BLaER1 treated with 17β-estradiol and CSF1 and Interleukin-3, amounts not matched to agents 10 nM and 100 nM (cell line): ENCODE data around the gene CDK9.

Experiments
- H3K27ac ChIP-seq, 11 experiments: shearing (Covaris generic); formaldehyde crosslinking; 2 replicates each; pipeline ENCODE4 v1.8.1; 2022
- H3K27me3 ChIP-seq, 11 experiments: shearing (Covaris generic); formaldehyde crosslinking; 2 replicates each; pipeline ENCODE4 v1.8.1; 2022
- H3K36me3 ChIP-seq, 11 experiments: shearing (Covaris generic); formaldehyde crosslinking; 2 replicates each; pipeline ENCODE4 v1.8.1; 2022
- H3K4me1 ChIP-seq, 10 experiments: shearing (Covaris generic); formaldehyde crosslinking; 2 replicates each; pipeline ENCODE4 v1.8.1; 2022
- H3K4me2 ChIP-seq, 11 experiments: shearing (Covaris generic); formaldehyde crosslinking; 2 replicates each; pipeline ENCODE4 v1.8.1; 2022
- H3K4me3 ChIP-seq, 10 experiments: shearing (Covaris generic); formaldehyde crosslinking; 2 replicates each; pipeline ENCODE4 v1.8.1; 2022
- H3K9ac ChIP-seq, 11 experiments: shearing (Covaris generic); formaldehyde crosslinking; 2 replicates each; pipeline ENCODE4 v1.8.1; 2022
- H3K9me3 ChIP-seq, 11 experiments: shearing (Covaris generic); formaldehyde crosslinking; replicated peaks in 1 of 11; 2 replicates each; pipeline ENCODE4 v1.8.1; 2022
- H4K20me1 ChIP-seq, 11 experiments: shearing (Covaris generic); formaldehyde crosslinking; 2 replicates each; pipeline ENCODE4 v1.8.1; 2022
- Cebpa-rat ChIP-seq, 11 experiments: shearing (Covaris generic); IDR thresholded peaks; 2 replicates each; pipeline ENCODE4 v1.8.1; 2022

Gene CDK9

GRCh38 chr9:127789179-127789578 lies 3.3 kb downstream of the CDK9 start:
- Histone ChIP-seq H3K4me2 (peak overlapping the region; percentile 92 to 100 (median 95); a peak in 21 of 22 replicates), H4K20me1 (peaks cover 50 to 83% (median 81%) of the 10 kb centered on the region in 11 experiments), H3K9me3 (no peaks in the 10 kb centered on the region), H3K9ac (peak overlapping the region; percentile 24 to 98 (median 95); a peak in 15 of 22 replicates), H3K4me1 (peaks cover 70 to 81% (median 79%) of the 10 kb centered on the region in 10 experiments), H3K36me3 (peaks cover 67 to 77% (median 74%) of the 10 kb centered on the region in 11 experiments), H3K4me3 (peak overlapping the region in 6 of 10 experiments; percentile 6 to 98 (median 95); a peak in 7 of 20 replicates), H3K27me3 (no peaks in the 10 kb centered on the region), H3K27ac (peak overlapping the region in 4 of 11 experiments; percentile 57 to 96 (median 92); a peak in 3 of 22 replicates)
- TF ChIP-seq Cebpa-rat (IDR thresholded peaks at IDR 0.05) = no peak

- no peak for TF ChIP-seq Cebpa-rat (IDR thresholded peaks at IDR 0.05)
- H3K4me3 ChIP-seq = peak overlapping the region in 1 of 10 experiments; percentile 7; a peak in 1 of 20 replicates
- H3K4me1 ChIP-seq = peaks cover 74 to 85% (median 83%) of the 10 kb centered on the region in 10 experiments
- H3K9me3 ChIP-seq = no peaks in the 10 kb centered on the region
- H4K20me1 ChIP-seq = peaks cover 50 to 93% (median 82%) of the 10 kb centered on the region in 11 experiments
- peak overlapping the region; percentile 28 to 100 (median 95) for H3K4me2 ChIP-seq
- peak overlapping the region in 5 of 11 experiments; percentile 2 to 90 (median 37); a peak in 9 of 22 replicates for H3K27ac ChIP-seq
- peak overlapping the region in 10 of 11 experiments; percentile 24 to 98 (median 92); a peak in 18 of 22 replicates for H3K9ac ChIP-seq
- H3K27me3 ChIP-seq = no peaks in the 10 kb centered on the region
- peaks cover 67 to 82% (median 75%) of the 10 kb centered on the region in 11 experiments for H3K36me3 ChIP-seq
Measured at GRCh38 chr9:127790094-127790855, 4.4 kb downstream of the CDK9 start.

- H3K4me3 ChIP-seq = no peak overlapping the region
Measured at GRCh38 chr9:127791085-127791484, 5.3 kb downstream of the CDK9 start.

GRCh38 chr9:127792417-127793031 lies 6.7 kb downstream of the CDK9 start:
- H4K20me1 ChIP-seq = peaks cover 34 to 99% (median 70%) of the 10 kb centered on the region in 11 experiments

More at GRCh38 chr9:127791085-127791484, 5.3 kb downstream of the CDK9 start:
- Histone ChIP-seq H3K36me3 (peaks cover 67 to 82% (median 75%) of the 10 kb centered on the region in 11 experiments), H3K27me3 (no peaks in the 10 kb centered on the region), H3K9me3 (no peaks in the 10 kb centered on the region), H3K27ac (peak overlapping the region in 3 of 11 experiments; percentile 23 to 90 (median 37); a peak in 3 of 22 replicates), H3K9ac (peak overlapping the region in 3 of 11 experiments; percentile 29 to 98 (median 95); a peak in 1 of 22 replicates), H4K20me1 (peaks cover 48 to 99% (median 81%) of the 10 kb centered on the region in 11 experiments), H3K4me2 (peak overlapping the region in 10 of 11 experiments; percentile 1 to 100 (median 96); a peak in 16 of 22 replicates), H3K4me1 (peaks cover 82 to 93% (median 91%) of the 10 kb centered on the region in 10 experiments)
- no peak for TF ChIP-seq Cebpa-rat (IDR thresholded peaks at IDR 0.05)

GRCh38 chr9:127793093-127793708 lies 7.4 kb downstream of the CDK9 start:
- H3K27ac ChIP-seq = peak overlapping the region in 8 of 11 experiments; percentile 46 to 90 (median 82); a peak in 16 of 22 replicates
- H3K36me3 ChIP-seq = peaks cover 53 to 67% (median 59%) of the 10 kb centered on the region in 11 experiments
- H3K4me1 ChIP-seq = peaks cover 89 to 100% (median 100%) of the 10 kb centered on the region in 10 experiments
- peaks cover 27 to 93% (median 63%) of the 10 kb centered on the region in 11 experiments for H4K20me1 ChIP-seq
- H3K4me2 ChIP-seq = peak overlapping the region; percentile 16 to 100 (median 96); a peak in 20 of 22 replicates
- peaks cover 0 to 7% (median 0%) of the 10 kb centered on the region in 11 experiments; a peak in 1 of 22 replicates for H3K27me3 ChIP-seq
- H3K9ac ChIP-seq = peak overlapping the region; percentile 10 to 77 (median 45); a peak in 16 of 22 replicates
- no peaks in the 10 kb centered on the region for H3K9me3 ChIP-seq
- no peak for TF ChIP-seq Cebpa-rat (IDR thresholded peaks at IDR 0.05)
- no peak overlapping the region for H3K4me3 ChIP-seq

More at GRCh38 chr9:127792417-127793031, 6.7 kb downstream of the CDK9 start:
- Histone ChIP-seq H3K36me3 (peaks cover 59 to 74% (median 66%) of the 10 kb centered on the region in 11 experiments), H3K9me3 (no peaks in the 10 kb centered on the region), H3K27ac (peak overlapping the region in 8 of 11 experiments; percentile 46 to 90 (median 82); a peak in 15 of 22 replicates), H3K9ac (peak overlapping the region in 7 of 11 experiments; percentile 10 to 77 (median 45); a peak in 9 of 22 replicates), H3K4me2 (peak overlapping the region; percentile 16 to 100 (median 96); a peak in 19 of 22 replicates), H3K4me3 (no peak overlapping the region), H3K4me1 (peaks cover 91 to 100% (median 100%) of the 10 kb centered on the region in 10 experiments), H3K27me3 (peaks cover 0 to 4% (median 0%) of the 10 kb centered on the region in 11 experiments; a peak in 1 of 22 replicates)
- no peak for TF ChIP-seq Cebpa-rat (IDR thresholded peaks at IDR 0.05)

DNA sequence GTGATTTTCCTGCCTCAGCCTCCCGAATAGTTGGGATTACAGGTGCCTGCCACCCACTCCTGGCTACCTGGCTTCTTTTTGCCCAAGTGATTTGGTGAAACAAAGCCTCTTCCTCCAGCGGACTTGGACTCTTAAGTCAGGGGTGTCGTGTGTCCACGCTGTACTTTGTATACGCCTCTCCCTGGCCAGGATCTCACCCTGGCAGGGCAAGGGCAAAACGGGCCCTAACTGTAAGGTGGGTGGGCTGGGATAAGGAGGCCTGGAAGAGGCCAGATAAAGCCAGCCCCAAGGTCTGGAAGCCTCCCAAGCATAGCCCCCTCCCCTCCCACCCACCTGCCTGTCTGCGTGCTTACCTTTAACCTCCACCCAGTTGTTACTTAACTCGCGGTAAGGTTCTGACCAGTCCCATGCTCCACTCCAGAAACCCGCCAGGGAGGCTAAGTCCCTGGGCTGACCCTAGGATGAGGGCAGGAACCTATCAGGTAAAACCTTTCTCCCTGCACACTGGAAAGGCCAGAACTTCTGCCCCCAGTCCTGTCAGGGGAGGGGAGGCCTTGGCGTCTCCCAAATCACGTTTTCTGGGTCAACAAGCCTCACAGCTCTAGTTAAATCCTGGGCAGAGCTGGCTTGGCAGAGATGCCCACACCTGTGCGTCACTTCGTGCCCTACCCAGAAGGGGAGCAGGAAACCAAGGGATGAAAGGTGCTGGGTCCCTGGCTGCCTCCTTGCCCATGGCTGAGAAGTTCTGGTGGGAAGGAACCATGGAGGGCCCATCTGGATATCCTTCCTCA lies 8.4 kb downstream of the CDK9 start:
- H4K20me1 ChIP-seq = peaks cover 17 to 83% (median 53%) of the 10 kb centered on the region in 11 experiments
- H3K4me2 ChIP-seq = peak overlapping the region; percentile 82 to 100 (median 96)
- H3K4me3 ChIP-seq = no peak overlapping the region
- TF ChIP-seq Cebpa-rat (IDR thresholded peaks at IDR 0.05) = no peak
- no peaks in the 10 kb centered on the region for H3K9me3 ChIP-seq
- H3K27me3 ChIP-seq = peaks cover 0 to 7% (median 0%) of the 10 kb centered on the region in 11 experiments; a peak in 1 of 22 replicates
- H3K4me1 ChIP-seq = peaks cover 79 to 100% (median 100%) of the 10 kb centered on the region in 10 experiments
- peak overlapping the region in 8 of 11 experiments; percentile 71 to 90 (median 85); a peak in 15 of 22 replicates for H3K27ac ChIP-seq
- H3K9ac ChIP-seq = peak overlapping the region in 9 of 11 experiments; percentile 10 to 77 (median 60); a peak in 16 of 22 replicates
- peaks cover 43 to 57% (median 49%) of the 10 kb centered on the region in 11 experiments for H3K36me3 ChIP-seq

GRCh38 chr9:127796225-127796813 lies 10.5 kb downstream of the CDK9 start:
- Histone ChIP-seq H4K20me1 (peaks cover 0 to 61% (median 32%) of the 10 kb centered on the region in 11 experiments; a peak in 20 of 22 replicates), H3K9ac (peak overlapping the region; percentile 5 to 77 (median 73); a peak in 17 of 22 replicates), H3K4me3 (peak overlapping the region in 6 of 10 experiments; percentile 3 to 51 (median 20); a peak in 5 of 20 replicates), H3K4me2 (peak overlapping the region; percentile 82 to 100 (median 96)), H3K9me3 (no peaks in the 10 kb centered on the region), H3K4me1 (peaks cover 71 to 100% (median 100%) of the 10 kb centered on the region in 10 experiments), H3K27me3 (peaks cover 0 to 7% (median 0%) of the 10 kb centered on the region in 11 experiments; a peak in 1 of 22 replicates), H3K27ac (peak overlapping the region in 10 of 11 experiments; percentile 21 to 90 (median 84); a peak in 20 of 22 replicates), H3K36me3 (peaks cover 21 to 36% (median 28%) of the 10 kb centered on the region in 11 experiments)
- TF ChIP-seq Cebpa-rat (IDR thresholded peaks at IDR 0.05) = no peak
